ENCODE measurements around the gene F12.

GRCh38 chr5:177382423-177383029 is 26.8 kb downstream of the F12 start:
- TF ChIP-seq, protein P1, sequence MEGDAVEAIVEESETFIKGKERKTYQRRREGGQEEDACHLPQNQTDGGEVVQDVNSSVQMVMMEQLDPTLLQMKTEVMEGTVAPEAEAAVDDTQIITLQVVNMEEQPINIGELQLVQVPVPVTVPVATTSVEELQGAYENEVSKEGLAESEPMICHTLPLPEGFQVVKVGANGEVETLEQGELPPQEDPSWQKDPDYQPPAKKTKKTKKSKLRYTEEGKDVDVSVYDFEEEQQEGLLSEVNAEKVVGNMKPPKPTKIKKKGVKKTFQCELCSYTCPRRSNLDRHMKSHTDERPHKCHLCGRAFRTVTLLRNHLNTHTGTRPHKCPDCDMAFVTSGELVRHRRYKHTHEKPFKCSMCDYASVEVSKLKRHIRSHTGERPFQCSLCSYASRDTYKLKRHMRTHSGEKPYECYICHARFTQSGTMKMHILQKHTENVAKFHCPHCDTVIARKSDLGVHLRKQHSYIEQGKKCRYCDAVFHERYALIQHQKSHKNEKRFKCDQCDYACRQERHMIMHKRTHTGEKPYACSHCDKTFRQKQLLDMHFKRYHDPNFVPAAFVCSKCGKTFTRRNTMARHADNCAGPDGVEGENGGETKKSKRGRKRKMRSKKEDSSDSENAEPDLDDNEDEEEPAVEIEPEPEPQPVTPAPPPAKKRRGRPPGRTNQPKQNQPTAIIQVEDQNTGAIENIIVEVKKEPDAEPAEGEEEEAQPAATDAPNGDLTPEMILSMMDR (IDR thresholded peaks at IDR 0.05; ENCODE audit: low read length) = peak; percentile 49
- TF ChIP-seq EZH2 (IDR thresholded peaks at IDR 0.05; ENCODE audit: borderline replicate concordance, low read length) = no peak

Data from OCI-LY1 (cell line).